T-helper 2 cell treated with Interferon-gamma antibody and Interleukin-4, amounts not matched to agents 5 μg/mL and 100 μg/mL, for 36 hours (primary cell): ENCODE data around the gene SLC19A1.
"Not testable (repeated sequence)": the region's sequence is repeated elsewhere in the genome, so short reads cannot be mapped to it uniquely, and the experiment has no call there.

Experiments
- DNase-seq: peaks from one replicate; pipeline ENCODE4 v3.0.0; 2021; ENCODE audit warnings: low spot score
- H3K27ac Mint-ChIP-seq: one replicate; pipeline ENCODE4 v1.8.0; 2021; ENCODE audit warnings: mild to moderate bottlenecking, mixed read lengths
- H3K27me3 Mint-ChIP-seq: one replicate; pipeline ENCODE4 v1.8.0; 2021; ENCODE audit warnings: low read depth, mixed read lengths
- H3K36me3 Mint-ChIP-seq: one replicate; pipeline ENCODE4 v1.8.0; 2021; ENCODE audit warnings: low read depth, mixed read lengths
- H3K4me1 Mint-ChIP-seq: one replicate; pipeline ENCODE4 v1.8.0; 2021; ENCODE audit warnings: low read depth, mixed read lengths
- H3K4me3 Mint-ChIP-seq: one replicate; pipeline ENCODE4 v1.8.0; 2022; ENCODE audit warnings: mild to moderate bottlenecking, moderate library complexity, mixed read lengths
- H3K9me3 Mint-ChIP-seq: one replicate; pipeline ENCODE4 v1.8.0; 2021; ENCODE audit warnings: mixed read lengths

The SLC19A1 gene

DNA sequence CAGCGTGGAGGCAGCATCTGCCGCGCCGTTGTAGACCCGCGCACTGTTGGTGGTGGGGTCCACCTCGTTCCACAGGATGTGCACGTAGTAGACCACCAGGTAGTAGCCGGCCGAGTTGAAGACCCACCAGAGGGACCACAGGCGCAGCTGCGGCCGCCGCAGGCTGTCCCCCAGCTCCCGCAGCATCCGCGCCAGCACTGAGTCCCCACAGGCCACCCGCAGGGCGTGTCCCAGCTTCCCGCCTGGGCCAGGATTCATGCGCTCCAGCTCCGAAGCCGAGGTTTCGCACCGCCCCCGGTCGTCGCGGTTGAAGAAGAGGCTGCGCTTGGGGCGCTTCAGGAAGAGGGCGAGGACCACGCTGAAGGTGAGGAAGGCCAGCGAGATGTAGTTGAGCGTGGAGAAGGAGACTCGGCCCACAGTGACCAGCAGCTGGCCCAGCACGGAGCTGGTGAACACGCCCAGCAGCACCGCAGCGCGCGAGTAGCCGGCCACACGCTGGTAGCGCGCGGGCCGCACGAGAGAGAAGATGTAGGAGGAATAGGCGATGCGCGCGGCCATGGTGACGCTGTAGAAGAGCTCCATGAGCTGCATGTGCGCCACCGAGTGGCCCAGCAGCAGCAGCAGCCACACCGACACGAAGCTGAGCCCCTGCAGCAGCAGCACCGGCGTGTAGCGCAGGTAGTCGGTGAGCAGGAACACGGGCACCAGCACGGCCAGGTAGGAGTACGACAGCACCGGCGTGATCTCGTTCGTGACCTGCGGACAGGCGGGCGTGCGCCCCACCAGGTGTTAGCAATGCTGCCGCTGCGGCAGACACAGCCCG lies 10.6 kb downstream of the SLC19A1 start:
- Mint-ChIP-seq H3K4me1 (peaks cover 4% of the 10 kb centered on the region), H3K27me3 (no peaks in the 10 kb centered on the region), H3K27ac (no peak overlapping the region), H3K4me3 (no peak overlapping the region), H3K9me3 (no peaks in the 10 kb centered on the region), H3K36me3 (peaks cover 20% of the 10 kb centered on the region)
- no peak for DNase-seq

- not testable (repeated sequence) for H3K4me3 Mint-ChIP-seq, H3K9me3 Mint-ChIP-seq, DNase-seq, H3K27ac Mint-ChIP-seq, H3K4me1 Mint-ChIP-seq, H3K27me3 Mint-ChIP-seq
- peaks cover 21% of the 10 kb centered on the region for H3K36me3 Mint-ChIP-seq
Measured at GRCh38 chr21:45531114-45531392, 11.2 kb downstream of the SLC19A1 start.

- Mint-ChIP-seq H3K4me3 (no peak overlapping the region), H3K27me3 (no peaks in the 10 kb centered on the region), H3K36me3 (peaks cover 23% of the 10 kb centered on the region), H3K9me3 (no peaks in the 10 kb centered on the region), H3K27ac (no peak overlapping the region), H3K4me1 (peaks cover 4% of the 10 kb centered on the region)
- no peak for DNase-seq
Measured at GRCh38 chr21:45530423-45531113, 11.7 kb downstream of the SLC19A1 start.

GRCh38 chr21:45529785-45530422 lies 12.3 kb downstream of the SLC19A1 start:
- DNase-seq = no peak
- H3K4me3 Mint-ChIP-seq = no peak overlapping the region
- H3K36me3 Mint-ChIP-seq = peaks cover 24% of the 10 kb centered on the region
- H3K4me1 Mint-ChIP-seq = peaks cover 4% of the 10 kb centered on the region
- H3K27ac Mint-ChIP-seq = no peak overlapping the region
- no peaks in the 10 kb centered on the region for H3K27me3 Mint-ChIP-seq
- no peaks in the 10 kb centered on the region for H3K9me3 Mint-ChIP-seq

DNA sequence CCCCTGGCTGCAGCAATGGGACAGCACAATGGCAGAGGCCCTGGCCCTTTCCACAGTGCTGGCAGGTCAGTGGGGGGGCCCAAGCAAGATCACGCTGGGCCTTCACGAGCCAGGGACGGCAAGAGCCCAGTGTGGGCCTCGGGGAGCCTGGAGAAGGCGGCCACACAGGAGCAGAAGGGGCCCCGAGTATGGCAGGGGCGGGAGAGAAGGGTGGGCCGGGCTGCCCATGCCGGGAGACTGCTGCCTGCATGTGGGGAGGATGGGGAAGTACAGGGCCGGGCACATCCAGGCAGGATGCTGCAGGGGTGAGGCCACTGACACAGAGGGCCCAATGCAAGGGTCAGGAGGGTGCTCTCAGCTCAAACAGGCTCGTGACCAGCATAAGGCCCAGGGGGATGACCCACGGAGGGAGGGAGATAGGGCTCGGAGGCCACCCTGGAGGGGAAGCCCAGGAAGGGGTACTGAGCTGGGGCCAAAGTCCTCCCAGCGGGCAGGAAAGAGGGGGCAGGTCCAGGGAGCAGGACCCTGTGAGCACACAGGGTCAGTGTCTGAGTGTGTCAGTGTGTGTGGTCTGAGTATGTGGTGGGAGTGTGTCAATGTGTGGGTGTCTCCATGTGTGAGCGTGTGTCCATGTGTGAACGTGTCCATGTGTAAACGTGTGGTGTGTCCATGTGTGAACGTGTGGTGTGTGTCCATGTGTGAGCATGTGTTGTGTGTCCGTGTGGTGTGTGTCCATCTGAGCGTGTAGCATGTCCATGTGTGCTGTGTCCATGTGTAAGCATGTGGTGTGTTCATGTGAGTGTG lies 13.1 kb downstream of the SLC19A1 start:
- Mint-ChIP-seq H3K9me3 (no peaks in the 10 kb centered on the region), H3K36me3 (peaks cover 24% of the 10 kb centered on the region), H3K4me3 (no peak overlapping the region), H3K27me3 (no peaks in the 10 kb centered on the region), H3K27ac (no peak overlapping the region), H3K4me1 (peaks cover 4% of the 10 kb centered on the region)
- no peak for DNase-seq

DNA sequence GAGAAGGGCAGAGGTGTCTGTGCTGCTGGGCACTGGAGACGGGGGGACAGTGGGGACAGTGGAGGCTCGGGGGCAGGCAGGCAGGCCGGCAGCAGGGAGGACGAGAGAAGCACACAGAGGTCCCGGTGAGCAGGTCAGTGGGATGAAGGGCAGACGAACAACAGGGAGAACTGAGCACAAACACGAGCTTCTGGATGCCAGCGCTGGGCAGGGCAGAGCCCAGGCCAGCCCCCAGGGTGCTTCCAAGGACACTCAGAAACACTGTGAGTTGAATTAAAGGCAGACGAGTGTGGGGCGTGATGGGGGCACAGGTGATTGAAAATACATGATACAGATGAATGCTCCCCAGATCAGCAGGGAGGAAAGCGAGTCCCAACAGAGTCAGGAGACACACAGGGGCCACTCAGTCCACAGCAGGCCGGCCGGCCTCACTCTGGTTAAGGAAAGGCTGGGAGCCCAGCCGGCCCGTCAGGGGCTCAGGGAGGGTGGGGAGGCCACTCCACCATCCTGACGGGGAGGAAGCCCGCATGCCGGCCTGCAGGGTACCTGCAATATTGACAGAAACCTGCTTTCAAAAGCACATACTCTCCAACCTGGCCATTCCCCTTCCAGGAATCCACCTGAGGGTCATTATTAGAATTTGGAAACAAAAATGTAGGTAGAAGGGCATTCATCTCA lies 14.1 kb downstream of the SLC19A1 start:
- Mint-ChIP-seq H3K9me3 (no peaks in the 10 kb centered on the region), H3K36me3 (peaks cover 27% of the 10 kb centered on the region), H3K27me3 (no peaks in the 10 kb centered on the region), H3K4me3 (no peak overlapping the region), H3K4me1 (peaks cover 4% of the 10 kb centered on the region), H3K27ac (no peak overlapping the region)
- no peak for DNase-seq

GRCh38 chr21:45527151-45527999 lies 14.9 kb downstream of the SLC19A1 start:
- H3K27me3 Mint-ChIP-seq, H3K27ac Mint-ChIP-seq, DNase-seq: not testable (repeated sequence)

DNA sequence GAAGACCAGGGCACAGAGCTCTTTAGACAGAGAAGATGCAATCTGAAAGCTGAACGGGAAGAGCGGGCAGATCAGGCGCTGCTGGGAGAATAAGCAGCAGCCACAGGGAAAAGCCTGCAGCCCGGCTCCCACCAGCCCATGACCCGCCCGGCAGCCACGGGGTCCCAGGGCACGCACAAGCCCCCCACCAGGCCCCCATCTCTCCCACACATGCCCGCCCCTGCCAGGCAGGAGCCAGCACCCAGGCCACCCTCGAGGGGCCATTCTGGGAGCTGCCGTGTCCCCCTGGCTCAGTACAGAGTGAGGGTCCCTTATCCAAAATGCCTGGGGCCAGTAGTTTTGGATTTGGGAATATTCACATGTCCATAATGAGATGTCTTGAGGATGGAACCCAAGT lies 16.3 kb downstream of the SLC19A1 start:
- Mint-ChIP-seq H3K27ac (no peak overlapping the region), H3K4me3 (no peak overlapping the region), H3K4me1 (no peaks in the 10 kb centered on the region), H3K36me3 (peaks cover 43% of the 10 kb centered on the region), H3K9me3 (peaks cover 18% of the 10 kb centered on the region), H3K27me3 (no peaks in the 10 kb centered on the region)
- DNase-seq = no peak

More at GRCh38 chr21:45527151-45527999, 14.9 kb downstream of the SLC19A1 start:
- H3K4me1 Mint-ChIP-seq, H3K4me3 Mint-ChIP-seq, H3K9me3 Mint-ChIP-seq: not testable (repeated sequence)
- H3K36me3 Mint-ChIP-seq = peaks cover 32% of the 10 kb centered on the region

- H3K27ac Mint-ChIP-seq = no peak overlapping the region
- DNase-seq = no peak
- peaks cover 24% of the 10 kb centered on the region for H3K9me3 Mint-ChIP-seq
- no peaks in the 10 kb centered on the region for H3K4me1 Mint-ChIP-seq
- no peak overlapping the region for H3K4me3 Mint-ChIP-seq
- peaks cover 49% of the 10 kb centered on the region for H3K36me3 Mint-ChIP-seq
- H3K27me3 Mint-ChIP-seq = no peaks in the 10 kb centered on the region
Measured at GRCh38 chr21:45525153-45525909, 16.9 kb downstream of the SLC19A1 start.

DNA sequence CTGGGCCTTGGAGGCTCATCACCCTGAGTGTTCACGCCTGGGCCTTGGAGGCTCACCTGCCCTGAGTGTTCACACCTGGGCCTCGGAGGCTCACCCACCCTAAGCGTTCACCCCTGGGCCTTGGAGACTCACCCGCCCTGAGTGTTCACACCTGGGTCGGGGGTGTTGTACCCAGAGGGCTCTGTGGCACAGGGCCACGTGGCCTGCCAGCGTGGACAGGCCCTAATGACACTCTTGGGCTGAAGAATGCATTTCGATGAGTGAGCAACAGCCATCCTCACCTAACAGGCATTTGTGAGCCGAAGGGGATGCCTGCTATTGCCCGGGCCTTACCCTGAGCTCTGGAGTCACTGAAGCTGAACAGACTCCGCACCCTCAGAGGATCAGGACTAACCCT lies 17.5 kb downstream of the SLC19A1 start:
- Mint-ChIP-seq H3K9me3 (peaks cover 30% of the 10 kb centered on the region), H3K36me3 (peaks cover 55% of the 10 kb centered on the region), H3K4me3 (no peak overlapping the region), H3K27ac (no peak overlapping the region), H3K4me1 (no peaks in the 10 kb centered on the region), H3K27me3 (no peaks in the 10 kb centered on the region)
- no peak for DNase-seq

DNA sequence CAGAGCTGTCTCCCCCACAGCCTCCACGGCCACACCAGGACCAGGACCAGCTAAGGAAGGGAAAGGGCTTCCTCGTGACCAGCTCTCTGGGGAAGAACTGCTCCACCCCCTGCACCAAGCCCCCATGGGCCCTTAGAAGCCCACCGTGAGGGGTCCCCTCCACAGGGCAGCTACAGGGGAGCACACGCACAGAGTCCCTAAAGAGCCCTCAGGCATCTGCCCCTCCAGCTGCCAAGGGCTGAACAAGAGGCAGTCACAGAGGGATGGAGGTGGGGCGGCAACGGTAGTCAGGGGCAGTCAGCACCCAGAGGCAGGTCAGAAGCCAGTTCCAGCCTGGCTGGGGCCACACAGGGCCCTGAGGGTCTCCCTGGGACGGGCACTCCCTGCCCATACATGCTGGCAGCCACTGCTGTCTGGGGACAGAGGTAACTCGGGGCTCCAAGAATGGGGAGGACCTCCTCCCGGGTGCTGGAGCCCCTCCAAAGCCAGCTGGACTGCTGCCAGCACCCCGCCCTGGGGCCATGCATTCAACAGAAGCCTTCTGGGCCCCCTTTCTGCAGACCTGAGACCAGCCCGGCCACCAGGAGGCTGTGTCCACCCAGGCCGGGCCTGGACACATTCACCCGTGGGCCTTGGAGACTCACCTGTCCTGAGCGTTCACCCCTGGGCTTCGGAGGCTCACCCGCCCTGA lies 18.7 kb downstream of the SLC19A1 start:
- Mint-ChIP-seq H3K27me3 (no peaks in the 10 kb centered on the region), H3K27ac (no peak overlapping the region), H3K36me3 (peaks cover 67% of the 10 kb centered on the region), H3K9me3 (peaks cover 42% of the 10 kb centered on the region), H3K4me3 (no peak overlapping the region), H3K4me1 (peaks cover 3% of the 10 kb centered on the region)
- no peak for DNase-seq

- H3K4me1 Mint-ChIP-seq = peaks cover 9% of the 10 kb centered on the region
- no peak overlapping the region for H3K4me3 Mint-ChIP-seq
- no peak for DNase-seq
- H3K36me3 Mint-ChIP-seq = peaks cover 70% of the 10 kb centered on the region
- no peaks in the 10 kb centered on the region for H3K27me3 Mint-ChIP-seq
- peaks cover 48% of the 10 kb centered on the region for H3K9me3 Mint-ChIP-seq
- H3K27ac Mint-ChIP-seq = no peak overlapping the region
Measured at GRCh38 chr21:45522986-45523385, 19.3 kb downstream of the SLC19A1 start.
